ENCODE measurements around the gene TMEM120B.

The TMEM120B gene

DNA sequence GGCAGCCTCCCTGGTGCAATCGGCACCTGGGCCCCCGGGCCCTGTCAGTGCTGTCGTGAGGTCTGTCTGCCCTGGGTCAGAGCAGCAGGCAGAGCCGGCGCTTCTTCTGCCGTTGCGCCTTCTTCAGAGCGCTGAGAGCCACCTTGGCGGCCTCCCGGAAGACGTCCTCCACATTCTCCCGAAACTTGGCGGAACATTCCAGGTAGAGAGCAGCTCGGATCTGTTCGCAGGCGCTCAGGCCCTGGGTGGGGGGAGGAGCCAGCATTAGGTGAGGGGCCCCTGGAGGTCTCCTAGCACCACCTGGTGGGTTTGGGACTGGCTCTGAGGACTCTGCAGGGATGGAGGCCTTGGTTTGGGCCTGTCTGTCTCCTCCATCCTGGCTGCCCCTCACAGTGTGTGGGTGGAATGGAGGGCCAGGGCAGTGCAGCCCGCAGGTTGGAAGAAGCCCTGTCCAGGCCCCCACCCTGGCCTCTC lies 66.9 kb downstream of the TMEM120B start:
- 94 to 95% methylated on average over 17 of the region's 17 CpGs for WGBS, 2 experiments
- no peaks in the 10 kb centered on the region for H3K27me3 ChIP-seq (ENCODE audit: control insufficient read depth, insufficient read depth, low read length, poor library complexity, severe bottlenecking)

GRCh38 chr12:121780429-121780828 lies 67.9 kb downstream of the TMEM120B start:
- no peak overlapping the region for H3K4me3 ChIP-seq (ENCODE audit: insufficient read depth, low read depth, low read length)
- 94 to 95% methylated on average over 11 of the region's 11 CpGs for WGBS, 2 experiments
- no peak overlapping the region for H3K27ac ChIP-seq (ENCODE audit: insufficient read depth, low read depth, low read length, poor library complexity, severe bottlenecking)
- no peaks in the 10 kb centered on the region for H3K9me3 ChIP-seq (ENCODE audit: control insufficient read depth, low read length)
- H3K36me3 ChIP-seq (ENCODE audit: control insufficient read depth, insufficient read depth, low read length) = no peaks in the 10 kb centered on the region
- H3K4me1 ChIP-seq (ENCODE audit: control insufficient read depth, insufficient read depth, low read length) = peaks cover 17% of the 10 kb centered on the region
- no peaks in the 10 kb centered on the region for H3K27me3 ChIP-seq (ENCODE audit: control insufficient read depth, insufficient read depth, low read length, poor library complexity, severe bottlenecking)

More for the DNA sequence above, 66.9 kb downstream of the TMEM120B start:
- Histone ChIP-seq H3K4me1 (ENCODE audit: control insufficient read depth, insufficient read depth, low read length) (peaks cover 25% of the 10 kb centered on the region), H3K9me3 (ENCODE audit: control insufficient read depth, low read length) (no peaks in the 10 kb centered on the region), H3K27ac (ENCODE audit: insufficient read depth, low read depth, low read length, poor library complexity, severe bottlenecking) (no peak overlapping the region), H3K4me3 (ENCODE audit: insufficient read depth, low read depth, low read length) (no peak overlapping the region), H3K36me3 (ENCODE audit: control insufficient read depth, insufficient read depth, low read length) (no peaks in the 10 kb centered on the region)

DNA sequence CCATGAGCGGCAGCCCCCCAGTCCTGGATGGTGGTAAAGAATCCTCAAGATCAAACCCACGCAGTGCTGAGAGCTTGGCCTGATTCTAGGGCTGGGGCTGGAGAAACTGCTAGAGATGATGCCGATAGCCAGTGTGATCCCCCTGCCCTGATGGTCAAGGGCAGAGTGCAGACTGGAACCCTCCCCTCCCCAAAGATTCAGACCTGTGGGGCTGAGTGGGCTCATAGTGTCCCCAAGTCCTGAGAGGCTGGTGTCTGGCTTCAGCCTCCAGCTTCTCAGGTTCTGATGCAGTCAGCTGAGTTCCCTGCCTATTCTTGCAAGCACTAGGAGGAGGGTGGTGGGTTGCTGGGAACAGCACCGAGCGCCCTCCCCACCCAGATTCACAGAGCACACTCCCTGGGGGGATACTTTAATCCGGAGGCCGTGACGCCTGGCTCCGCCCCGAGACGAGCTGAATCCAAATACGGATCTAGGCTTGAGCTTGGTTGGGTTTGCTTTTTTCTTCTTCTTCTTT lies 69.0 kb downstream of the TMEM120B start:
- no peak overlapping the region for H3K27ac ChIP-seq (ENCODE audit: insufficient read depth, low read depth, low read length, poor library complexity, severe bottlenecking)
- no peaks in the 10 kb centered on the region for H3K27me3 ChIP-seq (ENCODE audit: control insufficient read depth, insufficient read depth, low read length, poor library complexity, severe bottlenecking)
- H3K4me1 ChIP-seq (ENCODE audit: control insufficient read depth, insufficient read depth, low read length) = peaks cover 13% of the 10 kb centered on the region
- H3K4me3 ChIP-seq (ENCODE audit: insufficient read depth, low read depth, low read length) = no peak overlapping the region
- 33 to 37% methylated on average over 12 of the region's 12 CpGs for WGBS, 2 experiments
- no peaks in the 10 kb centered on the region for H3K36me3 ChIP-seq (ENCODE audit: control insufficient read depth, insufficient read depth, low read length)
- H3K9me3 ChIP-seq (ENCODE audit: control insufficient read depth, low read length) = no peaks in the 10 kb centered on the region

DNA sequence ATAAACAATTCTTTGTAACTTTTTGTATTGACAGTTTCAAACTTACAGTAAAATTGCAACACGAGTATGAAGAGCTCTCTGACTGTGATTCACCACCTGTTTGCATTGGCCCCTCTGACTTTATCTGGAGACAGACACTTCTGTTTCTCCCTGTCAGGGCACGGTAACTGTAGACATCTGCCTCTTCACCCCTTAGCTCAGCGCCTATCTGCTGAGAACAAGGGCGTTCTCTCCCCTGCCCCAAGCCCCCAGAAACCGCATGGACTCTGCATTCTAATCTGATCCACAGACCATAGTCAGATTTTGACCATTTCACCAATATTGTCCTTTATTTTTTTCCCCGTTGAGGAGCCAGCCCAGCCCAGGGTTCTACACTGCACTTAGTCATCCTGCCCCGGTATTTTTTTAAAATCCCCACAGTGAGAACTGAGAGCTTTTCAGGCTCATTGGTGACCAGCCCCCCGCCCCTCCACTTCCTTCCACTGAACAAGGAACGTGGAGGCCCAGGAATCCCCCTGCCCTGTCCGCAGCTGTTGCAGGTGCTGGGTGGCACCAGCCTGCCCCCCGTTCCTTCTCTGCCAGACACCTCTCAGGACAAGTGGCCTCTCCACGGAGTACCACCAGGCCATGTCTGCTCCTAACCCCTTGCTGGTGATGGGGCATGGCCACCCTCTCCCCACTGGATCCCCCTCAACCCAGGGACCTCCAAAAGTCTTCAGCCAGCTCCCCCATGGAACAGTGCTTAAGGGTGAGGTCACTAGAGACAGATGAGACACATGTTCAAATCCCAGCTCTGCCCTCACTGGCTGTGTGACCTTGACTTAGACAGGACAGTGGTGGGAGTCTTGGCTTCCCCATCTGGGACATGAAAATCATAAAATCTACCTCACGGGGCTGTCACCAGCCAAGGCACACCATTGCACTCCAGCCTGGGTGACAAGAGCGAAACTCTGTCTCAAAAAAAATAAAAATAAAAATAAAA lies 69.7 kb downstream of the TMEM120B start:
- H3K27me3 ChIP-seq (ENCODE audit: control insufficient read depth, insufficient read depth, low read length, poor library complexity, severe bottlenecking) = no peaks in the 10 kb centered on the region
- H3K9me3 ChIP-seq (ENCODE audit: control insufficient read depth, low read length) = no peaks in the 10 kb centered on the region
- H3K4me3 ChIP-seq (ENCODE audit: insufficient read depth, low read depth, low read length) = no peak overlapping the region
- H3K4me1 ChIP-seq (ENCODE audit: control insufficient read depth, insufficient read depth, low read length) = peaks cover 13% of the 10 kb centered on the region
- H3K36me3 ChIP-seq (ENCODE audit: control insufficient read depth, insufficient read depth, low read length) = no peaks in the 10 kb centered on the region
- WGBS, 2 experiments = 68% methylated on average over 14 of the region's 14 CpGs
- H3K27ac ChIP-seq (ENCODE audit: insufficient read depth, low read depth, low read length, poor library complexity, severe bottlenecking) = peak overlapping the region; percentile 44

DNA sequence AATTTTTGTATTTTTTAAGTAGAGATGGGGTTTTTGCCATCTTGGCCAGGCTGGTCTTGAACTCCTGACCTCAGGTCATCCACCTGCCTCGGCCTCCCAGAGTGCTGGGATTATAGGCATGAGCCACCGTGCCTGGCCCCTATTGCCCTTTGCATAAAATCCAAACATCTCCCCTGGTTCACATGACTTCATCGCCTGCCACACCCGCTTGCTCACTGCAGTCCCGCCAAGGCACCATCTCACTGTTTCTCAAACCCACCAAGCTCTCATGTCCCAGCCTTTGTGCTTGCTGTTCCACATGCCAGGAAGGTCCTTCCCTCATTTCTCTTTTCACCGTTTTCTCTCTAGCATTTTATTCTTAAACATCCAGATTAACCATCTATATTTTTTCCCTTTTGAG lies 71.2 kb downstream of the TMEM120B start:
- WGBS, 2 experiments = 90 to 91% methylated on average over 6 of the region's 6 CpGs
- no peak overlapping the region for H3K4me3 ChIP-seq (ENCODE audit: insufficient read depth, low read depth, low read length)
- H3K27me3 ChIP-seq (ENCODE audit: control insufficient read depth, insufficient read depth, low read length, poor library complexity, severe bottlenecking) = no peaks in the 10 kb centered on the region
- H3K4me1 ChIP-seq (ENCODE audit: control insufficient read depth, insufficient read depth, low read length) = peaks cover 13% of the 10 kb centered on the region
- no peak overlapping the region for H3K27ac ChIP-seq (ENCODE audit: insufficient read depth, low read depth, low read length, poor library complexity, severe bottlenecking)
- no peaks in the 10 kb centered on the region for H3K36me3 ChIP-seq (ENCODE audit: control insufficient read depth, insufficient read depth, low read length)
- no peaks in the 10 kb centered on the region for H3K9me3 ChIP-seq (ENCODE audit: control insufficient read depth, low read length)

GRCh38 chr12:121784460-121784859 lies 71.9 kb downstream of the TMEM120B start:
- H3K9me3 ChIP-seq (ENCODE audit: control insufficient read depth, low read length) = no peaks in the 10 kb centered on the region
- 96% methylated on average over 4 to 6 of the region's 6 CpGs for WGBS, 2 experiments
- H3K4me1 ChIP-seq (ENCODE audit: control insufficient read depth, insufficient read depth, low read length) = peaks cover 13% of the 10 kb centered on the region
- H3K4me3 ChIP-seq (ENCODE audit: insufficient read depth, low read depth, low read length) = no peak overlapping the region
- no peaks in the 10 kb centered on the region for H3K36me3 ChIP-seq (ENCODE audit: control insufficient read depth, insufficient read depth, low read length)
- H3K27me3 ChIP-seq (ENCODE audit: control insufficient read depth, insufficient read depth, low read length, poor library complexity, severe bottlenecking) = no peaks in the 10 kb centered on the region
- H3K27ac ChIP-seq (ENCODE audit: insufficient read depth, low read depth, low read length, poor library complexity, severe bottlenecking) = no peak overlapping the region

DNA sequence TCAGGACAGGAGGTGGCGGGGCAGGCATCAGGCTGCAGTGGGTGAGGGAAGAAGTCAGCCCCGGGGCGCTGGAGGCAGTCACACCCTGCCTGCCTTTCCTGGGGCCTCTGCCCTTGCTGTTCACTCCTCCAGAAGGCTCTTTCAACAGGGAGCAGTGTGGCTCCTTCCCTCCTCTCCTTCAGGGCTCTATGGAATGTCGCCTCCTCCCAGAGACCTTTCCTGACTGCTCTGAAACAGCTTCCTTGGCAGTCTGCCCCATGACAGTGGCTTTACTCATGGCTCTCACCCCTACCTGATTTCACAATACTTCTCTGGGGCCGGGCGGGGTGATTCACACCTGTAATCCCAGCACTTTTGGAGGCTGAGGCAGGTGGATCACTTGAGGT lies 73.9 kb downstream of the TMEM120B start:
- H3K4me3 ChIP-seq (ENCODE audit: insufficient read depth, low read depth, low read length) = no peak overlapping the region
- no peak overlapping the region for H3K27ac ChIP-seq (ENCODE audit: insufficient read depth, low read depth, low read length, poor library complexity, severe bottlenecking)
- H3K27me3 ChIP-seq (ENCODE audit: control insufficient read depth, insufficient read depth, low read length, poor library complexity, severe bottlenecking) = no peaks in the 10 kb centered on the region
- H3K9me3 ChIP-seq (ENCODE audit: control insufficient read depth, low read length) = no peaks in the 10 kb centered on the region
- H3K36me3 ChIP-seq (ENCODE audit: control insufficient read depth, insufficient read depth, low read length) = no peaks in the 10 kb centered on the region
- peaks cover 11% of the 10 kb centered on the region for H3K4me1 ChIP-seq (ENCODE audit: control insufficient read depth, insufficient read depth, low read length)
- 88 to 91% methylated on average over 6 of the region's 6 CpGs for WGBS, 2 experiments

DNA sequence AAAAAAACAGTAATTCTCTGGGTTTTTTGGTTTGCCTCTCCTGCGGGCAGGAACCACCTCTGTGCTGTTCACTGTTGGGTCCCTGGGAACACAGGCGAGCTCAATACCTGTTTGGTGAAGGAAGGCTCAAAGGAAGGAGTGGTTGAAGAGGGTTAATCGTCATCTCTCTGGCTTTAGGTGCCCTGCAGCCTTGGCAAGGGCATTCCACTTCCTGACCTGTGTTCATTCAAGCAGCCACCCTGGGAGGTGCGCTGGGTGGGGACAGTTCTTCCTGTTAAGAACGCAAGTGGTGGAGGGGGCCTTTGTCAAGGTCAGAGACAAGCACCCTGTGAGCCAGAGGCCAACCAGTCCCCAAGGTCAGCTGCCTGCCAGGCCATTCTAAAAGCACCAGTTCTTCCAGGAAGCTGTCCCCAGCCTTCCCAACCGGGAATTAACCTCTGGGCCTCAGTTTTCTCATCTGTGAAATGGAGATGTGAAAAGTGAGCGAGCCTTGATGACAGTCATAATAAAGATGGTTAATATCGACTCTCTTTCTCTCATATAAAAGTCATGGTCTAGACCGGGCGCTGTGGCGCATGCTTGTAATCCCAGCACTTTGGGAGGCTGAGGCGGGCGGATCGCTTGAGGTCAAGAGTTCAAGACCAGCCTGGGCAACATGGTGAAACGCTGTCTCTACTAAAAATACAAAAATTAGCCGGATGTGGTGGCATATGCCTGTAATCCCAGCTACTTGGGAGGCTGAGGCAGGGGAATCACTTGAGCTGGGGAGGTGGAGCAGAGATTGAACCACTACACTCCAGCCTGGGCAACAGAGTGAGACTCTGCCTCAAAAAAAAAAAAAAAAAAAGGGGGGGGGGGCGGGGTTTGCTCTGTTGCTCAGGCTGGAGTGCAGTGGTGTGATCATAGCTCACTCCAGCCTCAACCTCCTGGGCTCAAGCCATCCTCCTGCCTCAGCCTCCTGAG lies 74.8 kb downstream of the TMEM120B start:
- peaks cover 2% of the 10 kb centered on the region for H3K4me1 ChIP-seq (ENCODE audit: control insufficient read depth, insufficient read depth, low read length)
- WGBS, 2 experiments = 92 to 94% methylated on average over 17 of the region's 17 CpGs
- no peaks in the 10 kb centered on the region for H3K9me3 ChIP-seq (ENCODE audit: control insufficient read depth, low read length)
- peaks cover 2% of the 10 kb centered on the region for H3K27me3 ChIP-seq (ENCODE audit: control insufficient read depth, insufficient read depth, low read length, poor library complexity, severe bottlenecking)
- H3K36me3 ChIP-seq (ENCODE audit: control insufficient read depth, insufficient read depth, low read length) = no peaks in the 10 kb centered on the region
- no peak overlapping the region for H3K27ac ChIP-seq (ENCODE audit: insufficient read depth, low read depth, low read length, poor library complexity, severe bottlenecking)
- no peak overlapping the region for H3K4me3 ChIP-seq (ENCODE audit: insufficient read depth, low read depth, low read length)

DNA sequence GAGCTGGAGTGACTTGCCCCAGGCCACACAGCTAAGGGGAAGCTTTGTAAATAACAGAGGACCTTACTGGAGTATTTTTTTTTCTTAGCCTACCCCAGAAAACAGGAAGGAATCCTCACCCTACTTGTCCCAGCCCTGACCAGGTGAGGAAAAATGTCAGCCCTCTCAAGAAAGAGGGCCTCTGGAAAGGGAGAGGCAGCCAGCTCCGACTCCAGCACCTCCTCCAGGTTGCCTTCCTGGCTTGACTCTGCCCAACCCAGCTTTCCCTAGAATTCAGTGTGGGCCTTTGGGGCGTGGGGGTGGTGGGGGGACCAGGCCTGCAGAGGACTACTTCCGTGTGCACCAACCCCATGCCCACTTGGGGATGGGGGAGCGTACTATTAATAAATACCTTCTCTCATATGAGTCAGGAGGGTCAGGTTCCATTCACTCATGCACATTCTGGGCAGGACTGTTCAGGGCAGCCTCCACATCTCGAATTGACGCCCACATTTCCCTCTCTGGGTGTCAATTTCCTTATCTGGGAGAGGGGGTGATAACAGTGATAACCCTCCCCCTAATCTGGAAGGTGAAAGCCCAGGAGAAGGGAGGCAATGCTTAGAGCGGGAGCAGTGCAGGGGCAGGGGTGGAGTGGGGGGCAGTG lies 75.7 kb downstream of the TMEM120B start:
- no peaks in the 10 kb centered on the region for H3K36me3 ChIP-seq (ENCODE audit: control insufficient read depth, insufficient read depth, low read length)
- WGBS, 2 experiments = 95 to 96% methylated on average over 7 of the region's 7 CpGs
- no peak overlapping the region for H3K27ac ChIP-seq (ENCODE audit: insufficient read depth, low read depth, low read length, poor library complexity, severe bottlenecking)
- H3K27me3 ChIP-seq (ENCODE audit: control insufficient read depth, insufficient read depth, low read length, poor library complexity, severe bottlenecking) = peaks cover 11% of the 10 kb centered on the region
- H3K4me1 ChIP-seq (ENCODE audit: control insufficient read depth, insufficient read depth, low read length) = peaks cover 2% of the 10 kb centered on the region
- no peaks in the 10 kb centered on the region for H3K9me3 ChIP-seq (ENCODE audit: control insufficient read depth, low read length)
- no peak overlapping the region for H3K4me3 ChIP-seq (ENCODE audit: insufficient read depth, low read depth, low read length)

Data from ectodermal cell (in vitro differentiated cells).